Caco-2 (cell line): ENCODE measurements around the gene COL21A1. TPM values are rescaled to one million over a fixed set of nuclear protein-coding genes. Genes with fewer than 3 reads are reported as not detected.

Experiments used
- BruUV-seq: library from RNA; stranded (reverse); fragments of 400-500 nt; replicated peaks from 2 replicates; lab custom pipeline; 2021; lab: Mats Ljungman, UMichigan
- CTCF ChIA-PET: fragments of 300-600 bp; sonication (Branson Sonifier 250); formaldehyde crosslinking; loops from one replicate; lab custom pipeline; 2022; ENCODE audit warnings: antibody characterized with exemption; lab: Charles Lee
- POLR2A ChIA-PET: fragments of 300-600 bp; sonication (Branson Sonifier 250); formaldehyde crosslinking; loops from one replicate; lab custom pipeline; 2022; ENCODE audit warnings: antibody characterized with exemption; lab: Charles Lee
- DNase-seq, 2 experiments: peaks; one replicate each; pipeline versions ENCODE4 v3.0.0 to v3.0.0-alpha.2; 2020 to 2022
- H3K27me3 ChIP-seq: replicated peaks from 2 replicates; pipeline ENCODE4 v1.6.0; 2011; ENCODE audit warnings: low read length; ENCODE audit not compliant: control insufficient read depth, insufficient read depth
- H3K36me3 ChIP-seq: 2 replicates; pipeline ENCODE4 v1.5.1; 2011; ENCODE audit warnings: low read length; ENCODE audit not compliant: control insufficient read depth, insufficient read depth
- H3K4me1 ChIP-seq: fragments of 250-450 bp; sonication (Bioruptor Pico); 2 replicates; pipeline ENCODE4 v1.5.1; 2020; ENCODE audit warnings: mild to moderate bottlenecking
- H3K4me3 ChIP-seq: 2 replicates; pipeline ENCODE4 v1.5.1; 2011; ENCODE audit warnings: low read depth, mild to moderate bottlenecking, control low read depth, low read length
- H3K9me3 ChIP-seq: fragments of 250-450 bp; sonication (Bioruptor Pico); 2 replicates; pipeline ENCODE4 v1.5.1; 2020; ENCODE audit warnings: mild to moderate bottlenecking, moderate library complexity
- H3K27ac Mint-ChIP-seq: one replicate; pipeline ENCODE4 v1.8.0; 2022; ENCODE audit warnings: mixed read lengths; ENCODE audit not compliant: unreplicated experiment
- H3K27me3 Mint-ChIP-seq: one replicate; pipeline ENCODE4 v1.8.0; 2022; ENCODE audit warnings: mixed read lengths; ENCODE audit not compliant: insufficient read depth, unreplicated experiment
- H3K36me3 Mint-ChIP-seq: one replicate; pipeline ENCODE4 v1.8.0; 2022; ENCODE audit warnings: mild to moderate bottlenecking, mixed read lengths; ENCODE audit not compliant: insufficient read depth, unreplicated experiment
- H3K4me1 Mint-ChIP-seq: one replicate; pipeline ENCODE4 v1.8.0; 2022; ENCODE audit warnings: low read depth, mixed read lengths; ENCODE audit not compliant: unreplicated experiment
- H3K4me3 Mint-ChIP-seq: one replicate; pipeline ENCODE4 v1.8.0; 2022; ENCODE audit warnings: mild to moderate bottlenecking, moderate library complexity, mixed read lengths; ENCODE audit not compliant: unreplicated experiment
- H3K9me3 Mint-ChIP-seq: one replicate; pipeline ENCODE4 v1.8.0; 2022; ENCODE audit warnings: mixed read lengths; ENCODE audit not compliant: unreplicated experiment
- intact Hi-C: fragments of 100-400 bp; cut with micrococcal nuclease; formaldehyde crosslinking; loops from one replicate; pipeline ENCODE4 v1.10.0; 2022; ENCODE audit not compliant: unreplicated experiment
- total RNA-seq: library from RNA; stranded (reverse); gene quantifications from 2 replicates; pipeline ENCODE4 v1.2.3, GENCODE V29; 2022
- TF ChIP-seq, protein P1 (sequence below), 2 experiments: fragments of 200-600 bp in 1 of 2; IDR thresholded peaks; 1 replicate in 1 of 2; 2 replicates in 1 of 2; pipeline versions ENCODE4 v1.5.1 to v1.8.0; 2011 to 2022; ENCODE audit warnings: antibody characterized with exemption in 1 of 2, control low read depth in 1 of 2, inconsistent platforms in 1 of 2, low read depth in 1 of 2, low read length in 1 of 2, mild to moderate bottlenecking in 1 of 2, moderate library complexity in 1 of 2; ENCODE audit not compliant: insufficient read depth in 1 of 2, severe bottlenecking in 1 of 2, unreplicated experiment in 1 of 2

The COL21A1 gene
- total RNA-seq, 1 experiment from 2014 or later: 1.3 TPM

DNA sequence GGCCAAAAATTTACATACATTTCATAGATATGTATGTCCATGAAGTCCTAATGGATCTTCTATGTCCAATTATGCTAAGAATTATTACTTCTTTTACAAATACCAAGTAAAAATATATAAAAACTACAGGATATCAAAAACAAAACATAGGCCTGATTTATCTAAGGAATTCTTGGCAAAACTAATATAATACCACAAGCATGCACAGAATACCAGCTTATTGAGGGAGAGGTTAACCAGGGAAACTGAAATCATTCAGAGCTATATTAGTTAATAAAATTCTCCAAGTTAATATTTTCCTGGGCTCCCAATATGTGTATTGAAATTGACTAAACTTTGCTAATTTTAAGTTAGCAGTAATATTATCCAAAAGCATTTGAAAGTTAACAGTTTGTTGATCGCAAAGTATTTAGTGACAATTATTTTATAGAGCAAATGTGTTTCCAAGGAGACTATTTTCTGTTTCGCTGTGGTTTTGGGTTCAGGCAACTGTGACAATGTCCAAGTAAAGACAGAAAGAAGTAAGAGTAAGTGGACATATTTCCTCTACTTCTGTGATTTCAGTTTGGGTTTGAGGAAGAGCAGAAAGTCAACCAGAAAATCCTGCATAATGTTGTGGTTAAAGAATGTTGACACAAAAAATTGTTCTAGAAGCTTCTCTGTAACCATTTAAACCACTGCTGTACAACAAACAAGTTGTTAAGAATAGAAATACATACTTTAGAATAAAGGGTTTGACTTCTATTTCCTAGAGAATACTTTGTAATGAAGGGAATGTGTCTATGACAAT is 167.4 kb downstream of the COL21A1 start:
- CTCF ChIA-PET: no interaction called here
- POLR2A ChIA-PET: no interaction called here
- H3K27ac Mint-ChIP-seq: no peak overlapping the region
- no peaks in the 10 kb centered on the region for H3K27me3 Mint-ChIP-seq
- intact Hi-C loops: no loop called here
- BruUV-seq: no TSS peak
- Histone ChIP-seq H3K27me3 (no peaks in the 10 kb centered on the region), H3K4me1 (no peaks in the 10 kb centered on the region), H3K36me3 (no peaks in the 10 kb centered on the region), H3K4me3 (no peak overlapping the region), H3K9me3 (0 out of 2 replicates have a peak, but pooled peaks cover 4% of the 10 kb centered on the region)
- TF ChIP-seq, protein P1, sequence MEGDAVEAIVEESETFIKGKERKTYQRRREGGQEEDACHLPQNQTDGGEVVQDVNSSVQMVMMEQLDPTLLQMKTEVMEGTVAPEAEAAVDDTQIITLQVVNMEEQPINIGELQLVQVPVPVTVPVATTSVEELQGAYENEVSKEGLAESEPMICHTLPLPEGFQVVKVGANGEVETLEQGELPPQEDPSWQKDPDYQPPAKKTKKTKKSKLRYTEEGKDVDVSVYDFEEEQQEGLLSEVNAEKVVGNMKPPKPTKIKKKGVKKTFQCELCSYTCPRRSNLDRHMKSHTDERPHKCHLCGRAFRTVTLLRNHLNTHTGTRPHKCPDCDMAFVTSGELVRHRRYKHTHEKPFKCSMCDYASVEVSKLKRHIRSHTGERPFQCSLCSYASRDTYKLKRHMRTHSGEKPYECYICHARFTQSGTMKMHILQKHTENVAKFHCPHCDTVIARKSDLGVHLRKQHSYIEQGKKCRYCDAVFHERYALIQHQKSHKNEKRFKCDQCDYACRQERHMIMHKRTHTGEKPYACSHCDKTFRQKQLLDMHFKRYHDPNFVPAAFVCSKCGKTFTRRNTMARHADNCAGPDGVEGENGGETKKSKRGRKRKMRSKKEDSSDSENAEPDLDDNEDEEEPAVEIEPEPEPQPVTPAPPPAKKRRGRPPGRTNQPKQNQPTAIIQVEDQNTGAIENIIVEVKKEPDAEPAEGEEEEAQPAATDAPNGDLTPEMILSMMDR (IDR thresholded peaks at IDR 0.05; ENCODE audit: insufficient read depth in 1 of 2, low read depth in 1 of 2, low read length in 1 of 2, severe bottlenecking in 1 of 2, unreplicated experiment in 1 of 2): no peak
- DNase-seq: no peak
- H3K4me3 Mint-ChIP-seq: no peak overlapping the region
- peaks cover 14% of the 10 kb centered on the region for H3K9me3 Mint-ChIP-seq
- H3K4me1 Mint-ChIP-seq: no peaks in the 10 kb centered on the region
- H3K36me3 Mint-ChIP-seq: no peaks in the 10 kb centered on the region

DNA sequence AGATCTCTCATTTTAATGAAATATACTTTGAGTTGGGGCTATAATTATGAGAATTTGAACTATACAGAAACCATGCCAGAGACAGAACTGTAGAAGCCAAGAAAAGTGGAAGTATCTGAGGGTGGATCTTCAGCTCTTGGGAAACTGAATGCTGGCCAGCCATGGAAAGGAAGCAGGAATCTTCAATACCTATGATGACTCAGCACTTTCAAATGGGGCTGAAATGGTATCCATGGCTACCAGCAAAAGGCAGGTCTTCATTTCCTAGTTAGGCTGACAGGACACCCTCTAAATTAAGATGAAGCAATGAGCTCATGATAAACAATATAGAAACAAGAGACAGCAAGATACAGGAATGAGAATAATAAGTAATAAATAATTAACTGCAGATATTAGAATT is 171.3 kb downstream of the COL21A1 start:
- ChIA-PET POLR2A (no interaction called here), CTCF (no interaction called here)
- no TSS peak for BruUV-seq

GRCh38 chr6:56073761-56074160 is 173.6 kb downstream of the COL21A1 start:
- TF ChIP-seq, protein P1 (IDR thresholded peaks at IDR 0.05; ENCODE audit: insufficient read depth in 1 of 2, low read depth in 1 of 2, low read length in 1 of 2, severe bottlenecking in 1 of 2, unreplicated experiment in 1 of 2): no peak
- BruUV-seq: no TSS peak
- DNase-seq: no peak
- CTCF ChIA-PET: no interaction called here
- H3K4me3 Mint-ChIP-seq: no peak overlapping the region
- Histone ChIP-seq H3K4me1 (no peaks in the 10 kb centered on the region), H3K36me3 (no peaks in the 10 kb centered on the region), H3K27me3 (no peaks in the 10 kb centered on the region), H3K4me3 (no peak overlapping the region), H3K9me3 (0 out of 2 replicates have a peak, but pooled peaks cover 4% of the 10 kb centered on the region)
- no peaks in the 10 kb centered on the region for H3K4me1 Mint-ChIP-seq
- peaks cover 14% of the 10 kb centered on the region for H3K9me3 Mint-ChIP-seq
- POLR2A ChIA-PET: no interaction called here
- no peaks in the 10 kb centered on the region for H3K36me3 Mint-ChIP-seq
- intact Hi-C loops: no loop called here
- no peaks in the 10 kb centered on the region for H3K27me3 Mint-ChIP-seq
- no peak overlapping the region for H3K27ac Mint-ChIP-seq

More for the DNA sequence above, 171.3 kb downstream of the COL21A1 start:
- Mint-ChIP-seq H3K9me3 (peaks cover 14% of the 10 kb centered on the region), H3K4me1 (no peaks in the 10 kb centered on the region), H3K4me3 (no peak overlapping the region), H3K36me3 (no peaks in the 10 kb centered on the region), H3K27me3 (no peaks in the 10 kb centered on the region), H3K27ac (no peak overlapping the region)
- Histone ChIP-seq H3K36me3 (no peaks in the 10 kb centered on the region), H3K27me3 (no peaks in the 10 kb centered on the region), H3K4me1 (no peaks in the 10 kb centered on the region), H3K9me3 (0 out of 2 replicates have a peak, but pooled peaks cover 4% of the 10 kb centered on the region), H3K4me3 (no peak overlapping the region)
- DNase-seq: no peak
- TF ChIP-seq, protein P1 (IDR thresholded peaks at IDR 0.05; ENCODE audit: insufficient read depth in 1 of 2, low read depth in 1 of 2, low read length in 1 of 2, severe bottlenecking in 1 of 2, unreplicated experiment in 1 of 2): no peak
- intact Hi-C loops: no loop called here
